Measurements from ENCODE around the gene INVS. TPM values are rescaled to one million over a fixed set of nuclear protein-coding genes. Genes with fewer than 3 reads are reported as not detected.
A peak's percentile ranks its signal among the peaks of the same experiment; 100 is the strongest.

The INVS gene
- total and polyA plus RNA-seq, 2 experiments from 2014 or later: 4.1 to 8.7 TPM

GRCh38 chr9:100167915-100168654 lies 69.0 kb downstream of the INVS start:
- ATAC-seq: no peak
- Mint-ChIP-seq H3K4me3 (no peak overlapping the region), H3K4me1 (peaks cover 3% of the 10 kb centered on the region; the same call in 1 of the 3 replicates), H3K9me3 (peaks cover under 1% of the 10 kb centered on the region; the same call in 2 of the 3 replicates), H3K36me3 (ENCODE audit: low read depth) (peaks cover 5% of the 10 kb centered on the region; the same call in 2 of the 3 replicates), H3K27me3 (ENCODE audit: insufficient read depth, low read depth, poor library complexity) (no peaks in the 10 kb centered on the region), H3K27ac (no peak overlapping the region)
- Histone ChIP-seq H2AFZ (no peak overlapping the region), H3K27ac (ENCODE audit: low read depth) (no peak overlapping the region), H3K4me2 (no peak overlapping the region), H3K4me1 (ENCODE audit: insufficient read depth) (no peaks in the 10 kb centered on the region), H3K9me2 (ENCODE audit: insufficient read depth) (no peaks in the 10 kb centered on the region), H3K27me3 (ENCODE audit: insufficient read depth) (no peaks in the 10 kb centered on the region), H3K36me3 (ENCODE audit: insufficient read depth) (no peaks in the 10 kb centered on the region), H3F3A (replicated peaks; ENCODE audit: low read depth) (no peaks in the 10 kb centered on the region), H4K20me1 (replicated peaks; ENCODE audit: insufficient read depth) (no peaks in the 10 kb centered on the region), H3K4me3 (no peak overlapping the region), H3K79me2 (replicated peaks; ENCODE audit: insufficient read depth) (no peaks in the 10 kb centered on the region)
- DNase-seq (ENCODE audit: low spot score): no peak
- TF ChIP-seq CTCF (conservative IDR thresholded peaks at IDR 0.05; ENCODE audit: low read depth in 2 of 2) (peak in 1 of 2 experiments; percentile 35; a peak in 1 of 4 replicates), ZNF331 (CRISPR knock-in tag; IDR thresholded peaks at IDR 0.05; ENCODE audit: low read depth) (no peak)

GRCh38 chr9:100170085-100170484 lies 71.0 kb downstream of the INVS start:
- Mint-ChIP-seq H3K9me3 (peaks cover 15% of the 10 kb centered on the region), H3K4me3 (no peak overlapping the region), H3K27me3 (ENCODE audit: insufficient read depth, low read depth, poor library complexity) (no peaks in the 10 kb centered on the region), H3K27ac (no peak overlapping the region), H3K4me1 (peaks cover 3% of the 10 kb centered on the region; the same call in 1 of the 3 replicates), H3K36me3 (ENCODE audit: low read depth) (peaks cover 21% of the 10 kb centered on the region)
- Histone ChIP-seq H3K4me1 (ENCODE audit: insufficient read depth) (no peaks in the 10 kb centered on the region), H2AFZ (no peak overlapping the region), H3K79me2 (replicated peaks; ENCODE audit: insufficient read depth) (no peaks in the 10 kb centered on the region), H3K27ac (ENCODE audit: low read depth) (no peak overlapping the region), H3K4me2 (no peak overlapping the region), H3K9me2 (ENCODE audit: insufficient read depth) (no peaks in the 10 kb centered on the region), H4K20me1 (replicated peaks; ENCODE audit: insufficient read depth) (no peaks in the 10 kb centered on the region), H3K4me3 (no peak overlapping the region), H3K27me3 (ENCODE audit: insufficient read depth) (no peaks in the 10 kb centered on the region), H3K36me3 (ENCODE audit: insufficient read depth) (peaks cover 7% of the 10 kb centered on the region; the same call in 1 of the 2 replicates), H3F3A (replicated peaks; ENCODE audit: low read depth) (no peaks in the 10 kb centered on the region)
- DNase-seq (ENCODE audit: low spot score): no peak
- ATAC-seq: no peak
- TF ChIP-seq ETS1 (IDR thresholded peaks at IDR 0.05) (no peak), CTCF (conservative IDR thresholded peaks at IDR 0.05; ENCODE audit: low read depth in 2 of 2) (no peak), JUNB (IDR thresholded peaks at IDR 0.05; ENCODE audit: unreplicated experiment) (no peak), STAT1 (IDR thresholded peaks at IDR 0.05; ENCODE audit: unreplicated experiment) (no peak), EZH2 (IDR thresholded peaks at IDR 0.05; ENCODE audit: low read depth, unreplicated experiment) (no peak), ZNF114 (CRISPR knock-in tag; IDR thresholded peaks at IDR 0.05) (no peak), POLR2AphosphoS5 (IDR thresholded peaks at IDR 0.05; ENCODE audit: low read depth) (no peak), CREB1 (CRISPR knock-in tag; IDR thresholded peaks at IDR 0.05; ENCODE audit: low read depth) (no peak), NANOG (IDR thresholded peaks at IDR 0.05; ENCODE audit: borderline replicate concordance) (no peak), EZH2phosphoT487 (IDR thresholded peaks at IDR 0.05; ENCODE audit: unreplicated experiment) (no peak), REST (IDR thresholded peaks at IDR 0.05; ENCODE audit: unreplicated experiment) (no peak), ZNF331 (CRISPR knock-in tag; IDR thresholded peaks at IDR 0.05; ENCODE audit: low read depth) (no peak)

Measured in GM23338 (cell line).